Measurements from ENCODE around the gene EGFL8.
"Not testable (repeated sequence)": the region's sequence is repeated elsewhere in the genome, so short reads cannot be mapped to it uniquely, and the experiment has no call there.

The EGFL8 gene

DNA sequence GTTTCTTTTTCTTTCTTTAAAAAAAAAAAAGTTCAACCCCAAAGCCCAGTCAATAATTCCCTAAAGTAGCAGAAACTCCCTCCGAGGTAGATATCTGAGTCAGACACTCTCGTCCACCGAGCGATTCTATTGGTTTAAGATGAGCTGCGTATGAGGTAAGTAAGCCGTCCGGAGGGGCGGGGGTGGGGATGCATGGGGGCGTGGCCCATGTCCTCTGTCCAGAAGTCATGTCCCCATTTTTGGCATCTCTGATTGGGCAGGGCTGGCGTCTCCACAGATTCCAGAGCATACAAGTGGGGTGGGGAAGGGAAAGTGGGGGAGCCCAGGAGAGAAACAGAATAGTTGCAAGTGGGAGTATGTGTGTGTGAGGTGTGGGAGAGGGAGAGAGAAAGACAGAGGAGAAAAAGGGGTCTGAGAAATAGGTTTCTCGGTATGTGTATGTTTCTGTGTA, 21.3 kb downstream of the EGFL8 start:
- DNase-seq = not testable (repeated sequence)

DNA sequence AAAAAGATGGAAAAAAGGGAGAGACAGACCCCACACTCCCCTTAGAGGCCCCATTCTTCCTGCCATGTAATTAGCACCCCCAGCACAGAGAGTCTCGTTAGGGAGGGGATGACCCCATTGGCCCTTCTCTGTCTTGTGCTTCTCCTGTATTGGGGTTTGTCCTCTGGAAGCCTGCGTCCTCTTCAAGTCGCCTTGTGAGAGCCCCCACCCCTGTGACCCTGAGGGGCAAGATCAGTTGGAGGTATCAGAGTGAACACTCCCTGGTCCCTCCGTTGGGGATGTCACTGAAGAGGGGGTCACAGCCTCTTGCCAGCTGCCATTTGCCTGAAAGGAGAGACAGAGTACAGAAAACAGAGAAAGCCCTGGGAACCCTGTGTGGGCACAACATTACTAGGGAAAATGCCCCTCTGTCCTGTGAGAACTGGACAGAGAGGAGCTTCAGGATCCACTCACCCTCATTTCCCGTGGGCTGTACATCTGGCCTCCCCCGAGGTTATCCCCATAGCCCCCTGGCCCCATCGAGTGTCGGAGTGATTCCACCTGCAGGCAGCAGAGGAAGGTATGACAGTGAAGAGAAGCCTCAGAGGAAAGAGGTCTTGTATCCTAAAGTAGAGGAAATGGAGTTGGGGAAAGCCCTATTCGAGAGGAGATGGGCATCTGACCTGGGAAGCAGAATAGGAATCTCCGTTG, 21.9 kb downstream of the EGFL8 start:
- DNase-seq = not testable (repeated sequence)

DNA sequence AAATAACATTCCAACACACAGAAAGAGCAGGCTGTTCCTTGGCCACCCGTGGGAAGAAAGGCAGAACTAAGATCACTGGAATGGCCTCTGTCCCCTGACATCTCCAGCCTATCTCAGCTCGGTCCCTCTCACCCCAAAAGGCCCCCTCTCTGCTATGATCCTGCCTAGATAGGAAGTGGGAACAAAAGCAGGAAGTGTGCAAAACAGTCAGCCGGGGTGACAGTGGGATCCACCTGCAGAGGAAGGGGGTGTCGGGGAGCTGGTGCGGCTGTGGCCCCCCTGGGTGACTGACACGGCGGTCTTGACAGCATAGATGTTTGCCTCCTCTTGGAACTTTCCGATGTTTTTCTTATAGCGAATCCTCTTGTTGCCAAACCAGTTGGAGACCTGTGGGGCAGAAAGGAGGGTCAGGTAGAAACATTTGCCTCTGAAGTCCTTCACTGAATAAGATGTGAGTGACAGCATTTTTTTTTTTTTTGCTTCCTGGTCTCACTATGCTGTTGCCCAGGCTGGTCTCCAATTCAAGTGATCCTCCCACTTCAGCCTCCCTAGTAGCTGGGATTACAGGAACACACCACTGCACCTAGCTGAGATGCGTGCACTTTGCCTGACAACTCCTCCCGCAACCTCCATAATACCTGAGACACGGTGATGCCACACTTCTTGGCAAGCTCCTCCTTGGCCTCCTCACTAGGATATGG, 22.8 kb downstream of the EGFL8 start:
- no peak for DNase-seq

DNA sequence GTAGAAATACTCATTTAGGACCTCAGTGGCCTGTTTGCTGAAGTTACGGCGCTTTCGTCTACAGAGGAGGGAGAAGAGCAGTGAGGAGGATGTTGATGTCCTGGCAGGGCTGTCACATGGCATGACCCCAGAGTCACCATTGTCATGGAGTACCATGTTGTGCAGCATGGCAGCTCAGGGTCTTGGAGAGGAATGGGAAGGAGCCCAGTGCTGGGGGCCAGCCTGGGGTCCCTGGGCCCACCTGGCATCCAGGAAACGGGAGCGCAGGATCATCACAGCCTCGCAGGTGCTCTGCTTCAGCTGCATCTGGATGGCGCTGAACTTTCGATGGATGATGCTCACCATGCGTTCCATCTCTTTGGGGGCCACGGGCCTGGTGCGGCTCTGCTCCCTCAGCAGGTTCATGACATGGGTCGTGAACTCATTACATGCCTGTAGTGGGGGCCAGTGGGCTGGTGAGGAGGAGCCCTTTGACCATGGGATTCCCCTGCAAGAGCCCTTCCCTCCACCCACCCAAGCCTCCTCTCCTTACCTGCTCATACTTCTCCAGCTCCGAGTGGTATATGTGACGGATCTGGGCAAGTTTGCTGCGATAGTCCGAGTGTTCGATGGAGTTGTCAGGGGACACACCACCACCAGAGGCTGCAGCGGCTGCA, 23.5 kb downstream of the EGFL8 start:
- DNase-seq = not testable (repeated sequence)

DNA sequence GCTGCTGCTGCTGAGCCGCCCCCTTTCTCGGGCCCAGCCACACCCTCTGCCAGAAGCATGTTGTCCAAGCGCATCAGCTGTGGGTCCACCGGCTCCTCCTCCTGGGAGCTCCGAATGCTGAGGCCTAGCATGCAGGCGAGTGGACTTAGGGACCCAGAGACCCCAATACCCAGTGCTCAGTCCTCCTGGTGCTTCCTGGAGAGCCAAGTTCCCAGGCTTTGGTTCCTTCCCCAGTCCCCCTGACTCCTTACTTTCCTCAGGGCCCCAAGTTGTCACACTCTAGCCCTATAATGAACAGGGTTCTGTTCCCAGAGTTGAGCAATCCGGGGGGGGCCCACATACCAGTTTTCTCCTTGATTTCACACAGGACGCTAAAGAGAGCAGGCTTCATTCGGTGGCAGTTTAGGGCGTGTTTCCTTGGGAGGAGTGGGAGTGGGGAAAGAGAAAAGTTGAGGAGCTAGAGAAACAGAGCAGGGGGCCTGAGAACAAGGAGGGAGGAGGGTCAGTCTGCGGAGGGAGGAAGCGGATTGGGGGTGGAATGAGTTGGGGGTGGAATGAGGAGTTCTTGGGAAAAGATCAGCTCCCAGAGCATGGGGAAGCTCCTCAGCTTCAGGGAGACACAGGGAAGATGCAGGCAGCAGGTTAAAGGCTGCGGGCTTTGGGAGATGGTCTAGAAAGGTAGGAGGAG, 24.1 kb downstream of the EGFL8 start:
- no peak for DNase-seq

DNA sequence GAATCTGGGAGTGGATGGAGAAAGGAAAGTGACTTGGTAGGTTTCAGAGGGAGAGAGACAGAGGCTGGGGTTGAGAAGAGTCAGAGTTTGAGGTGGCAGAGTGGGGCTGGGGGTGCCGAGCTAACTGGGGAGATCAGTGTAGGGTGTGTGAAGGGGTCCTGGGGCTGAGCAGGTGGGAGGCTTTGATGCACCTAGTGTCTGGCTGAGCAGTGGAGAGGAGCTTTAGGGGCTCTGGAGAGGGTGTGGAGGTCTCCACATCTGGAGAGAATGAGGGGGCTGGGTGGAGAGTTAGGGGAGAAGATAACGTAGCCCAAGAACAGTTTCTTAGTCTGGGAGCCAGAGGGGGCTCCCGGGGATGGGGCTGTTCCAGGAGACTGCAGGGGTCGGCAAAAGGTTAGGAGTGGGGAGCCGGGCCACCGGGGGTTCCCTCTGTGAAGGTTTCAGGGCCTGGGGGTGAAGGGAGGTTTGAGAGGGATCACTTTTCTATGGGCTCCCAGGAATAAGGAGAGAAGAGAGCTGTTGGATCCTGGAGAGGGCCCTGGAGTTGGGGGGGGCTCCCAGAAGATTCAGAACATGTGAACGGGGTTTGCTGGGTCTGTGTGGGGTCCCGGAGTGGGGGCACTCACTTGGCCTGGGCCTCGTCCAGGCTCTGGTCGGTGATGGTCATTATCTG, 24.8 kb downstream of the EGFL8 start:
- no peak for DNase-seq

DNA sequence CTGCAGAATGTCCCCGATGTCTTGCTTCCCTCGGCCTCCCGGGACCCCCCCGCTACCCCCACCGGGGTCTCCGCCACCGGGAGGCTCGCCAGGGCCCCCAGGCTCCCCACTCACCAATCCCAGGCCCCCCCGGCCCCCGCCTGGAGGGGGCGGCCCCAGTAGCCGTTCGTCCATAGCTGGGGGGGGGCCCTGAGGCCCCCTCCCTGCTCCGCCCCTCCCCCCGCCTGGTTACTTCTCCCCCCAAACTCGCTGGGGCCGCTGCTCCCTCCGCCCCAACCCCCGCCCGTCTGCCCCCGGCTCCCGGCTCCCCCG, 25.3 kb downstream of the EGFL8 start:
- no peak for DNase-seq

DNA sequence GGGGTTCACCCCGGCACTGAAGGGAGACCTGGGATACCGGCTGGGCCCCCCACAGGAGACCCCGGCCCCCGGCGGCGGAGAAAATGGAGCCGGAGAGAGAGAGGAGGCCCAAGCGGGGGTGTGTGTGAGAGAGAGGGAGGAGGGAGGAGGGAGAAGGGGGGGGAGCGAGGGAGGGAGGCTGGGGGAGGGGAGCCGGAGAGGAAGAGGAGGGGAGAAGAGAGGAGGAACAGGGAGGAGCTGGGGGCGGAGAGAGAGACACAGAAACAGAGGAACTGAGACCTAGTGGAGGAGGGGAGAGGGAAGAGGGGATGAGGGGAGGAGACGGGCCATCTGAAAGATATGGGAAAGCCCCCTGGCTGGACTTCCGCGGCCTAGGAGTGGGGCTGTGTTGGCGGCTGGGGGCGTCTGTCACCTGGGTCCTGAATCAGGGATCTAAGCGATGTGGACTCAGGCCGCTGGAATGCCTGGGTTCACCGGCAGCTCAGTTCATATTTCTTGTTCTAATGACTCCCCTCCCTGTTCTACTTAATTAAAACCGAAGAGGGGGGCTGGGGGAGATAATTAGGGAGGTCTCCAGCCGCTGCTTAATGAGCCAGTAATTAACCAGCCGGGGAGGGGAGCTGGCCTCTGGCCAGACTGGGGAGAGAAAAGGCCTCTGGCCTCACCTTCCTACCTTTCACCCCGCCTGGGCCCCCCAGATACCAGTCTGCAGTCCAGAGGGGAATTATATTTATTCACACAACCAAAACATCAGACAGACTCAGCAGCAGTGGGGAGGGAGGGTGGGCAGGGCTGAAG, 25.9 kb downstream of the EGFL8 start, which contains the start of gene PBX2:
TSS of gene PBX2 (minus strand) at position 149 of the 798 bp plus-strand sequence. CDS start 287 bp downstream, outside the sequence.
- DNase-seq = peak; percentile 79

DNA sequence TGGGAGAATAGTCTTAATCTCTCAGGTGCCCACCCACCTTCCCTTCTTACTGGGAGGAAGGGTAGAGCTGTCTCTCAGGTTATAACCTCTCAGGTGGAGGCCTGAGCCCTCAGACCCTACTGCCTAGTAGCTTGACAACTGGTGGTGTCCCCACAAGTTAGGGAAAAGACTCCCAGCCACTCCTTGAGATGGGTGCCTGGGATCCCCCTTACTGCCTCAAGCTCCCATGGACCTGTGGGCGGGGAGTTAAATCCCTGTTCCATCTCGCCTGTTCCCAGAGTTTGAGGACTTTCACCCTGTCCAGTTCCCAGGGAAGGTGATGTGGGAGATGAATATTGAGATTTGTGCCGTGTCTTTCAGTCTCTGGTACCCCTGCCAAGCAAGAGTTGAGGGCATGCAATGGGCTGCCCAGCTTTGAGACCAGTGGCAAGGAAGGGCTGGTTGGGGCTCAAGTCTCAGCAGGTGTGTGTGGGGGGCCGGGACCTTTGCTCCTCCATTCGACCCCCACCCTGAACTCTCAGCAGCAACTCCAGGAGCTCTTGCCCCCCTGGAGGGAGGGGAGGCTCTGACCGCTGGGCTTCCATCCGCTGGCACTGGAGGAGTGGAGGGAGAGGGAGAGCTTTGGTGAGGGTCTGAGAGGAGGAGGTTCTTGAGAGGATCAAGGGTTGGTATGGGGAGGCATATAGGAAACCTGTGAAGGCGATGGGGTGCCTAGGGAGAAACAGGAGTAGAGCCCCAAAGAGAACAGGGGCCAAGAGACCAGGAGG, 26.7 kb downstream of the EGFL8 start:
- DNase-seq = no peak

DNA sequence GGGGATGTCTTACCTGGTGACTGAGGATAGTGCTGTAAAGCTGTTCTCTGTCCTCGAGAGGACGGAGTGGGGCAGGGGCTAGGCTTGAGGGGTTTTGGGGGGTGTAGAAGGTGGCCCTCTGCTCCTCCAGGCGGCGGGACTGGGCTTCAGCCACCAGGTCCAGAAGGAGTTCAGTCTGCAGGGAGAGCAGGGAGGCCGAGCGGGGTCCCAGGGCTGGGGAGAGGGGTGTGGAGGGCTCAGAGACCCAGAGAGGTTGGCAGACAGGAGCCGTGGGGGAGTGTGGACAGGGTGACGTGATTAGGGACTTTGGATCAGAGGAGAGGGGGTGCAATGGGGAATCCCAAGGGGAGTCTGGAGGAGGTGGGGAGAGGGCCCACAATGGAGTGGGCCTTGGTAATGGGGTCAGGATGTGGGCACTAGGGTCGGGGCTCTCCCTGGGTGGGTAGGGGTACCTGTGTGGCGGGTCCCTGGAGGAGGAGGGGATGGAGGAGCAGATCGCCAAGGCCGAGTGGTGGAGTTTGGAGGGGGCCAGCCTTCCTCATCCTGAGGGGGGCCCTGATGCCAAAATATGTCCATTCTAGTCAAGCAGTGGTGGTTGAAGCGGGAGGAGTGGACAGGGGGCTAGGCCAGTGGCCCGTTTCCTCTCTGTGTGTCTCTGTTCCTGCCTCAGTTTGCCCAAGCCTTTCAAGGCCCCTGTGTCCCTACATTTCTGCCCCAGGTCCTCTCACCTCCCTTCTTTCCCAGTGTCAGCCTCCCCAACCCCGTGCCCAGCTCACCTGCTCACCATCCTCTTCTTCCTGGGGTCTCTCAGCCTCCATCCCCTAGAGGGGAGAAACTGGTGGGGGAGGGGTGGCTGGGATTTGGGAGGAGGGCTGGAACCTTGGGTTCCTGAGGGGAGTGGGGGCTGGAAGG, 27.6 kb downstream of the EGFL8 start:
- DNase-seq = no peak

DNA sequence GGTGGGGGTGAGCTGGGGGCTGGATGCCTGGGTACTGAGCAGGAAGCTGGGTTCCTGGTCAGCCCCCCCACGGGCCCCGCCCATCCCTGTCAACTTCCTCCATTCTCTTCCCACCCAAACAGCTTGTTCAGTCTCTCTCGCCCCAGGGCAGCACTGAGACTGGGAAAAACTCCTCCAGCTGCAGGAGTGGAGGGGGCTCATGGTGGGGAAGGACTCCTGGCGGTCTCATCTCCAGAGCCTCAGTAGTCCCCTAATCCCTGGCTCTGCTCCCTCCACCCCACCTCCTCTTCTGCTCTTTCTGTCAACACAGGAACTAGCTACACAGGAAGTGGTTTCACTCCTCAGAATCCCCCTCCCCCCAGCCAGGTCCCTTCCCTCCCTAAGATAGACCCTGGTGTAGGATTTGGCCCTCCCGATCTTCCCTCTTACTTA, 28.2 kb downstream of the EGFL8 start, which contains the start of gene GPSM3:
TSS of gene GPSM3 (minus strand) at position 36 of the 432 bp plus-strand sequence. CDS start 130 bp downstream, outside the sequence.
- peak; percentile 63 for DNase-seq

DNA sequence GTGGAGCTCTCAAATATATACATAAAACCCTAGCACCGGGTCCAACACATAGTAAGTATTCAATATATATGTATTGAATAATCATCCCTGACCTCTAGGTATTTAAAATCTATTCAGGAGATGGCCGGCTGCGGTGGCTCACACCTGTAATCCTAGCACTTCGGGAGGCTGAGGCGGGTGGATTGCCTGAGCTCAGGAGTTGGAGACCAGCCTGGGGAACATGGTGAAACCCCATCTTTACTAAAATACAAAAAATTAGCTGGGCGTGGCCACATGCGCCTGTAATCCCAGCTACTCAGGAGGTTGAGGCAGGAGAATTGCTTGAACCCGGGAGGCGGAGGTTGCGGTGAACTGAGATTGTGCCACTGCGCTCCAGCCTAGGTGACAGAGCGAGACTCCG, 28.7 kb downstream of the EGFL8 start:
- not testable (repeated sequence) for DNase-seq

DNA sequence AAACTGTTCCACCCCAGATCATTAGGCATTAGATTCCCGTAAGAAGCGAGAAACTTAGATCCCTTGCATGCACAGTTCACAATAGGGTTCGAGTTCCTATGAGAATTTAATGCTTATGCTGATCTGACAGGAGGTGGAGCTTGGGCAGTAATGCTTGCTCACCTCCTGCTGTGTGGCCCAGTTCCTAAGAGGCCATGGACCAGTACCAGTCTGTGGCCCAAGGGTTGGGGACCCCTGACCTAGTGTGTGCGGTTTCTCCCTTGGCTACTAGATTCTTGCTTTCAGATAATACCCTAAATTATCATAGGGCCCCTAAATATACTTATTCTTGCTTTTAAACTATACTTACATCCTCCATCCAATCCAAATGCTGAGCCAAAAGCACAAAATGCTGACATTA, 30.0 kb downstream of the EGFL8 start:
- DNase-seq = no peak

DNA sequence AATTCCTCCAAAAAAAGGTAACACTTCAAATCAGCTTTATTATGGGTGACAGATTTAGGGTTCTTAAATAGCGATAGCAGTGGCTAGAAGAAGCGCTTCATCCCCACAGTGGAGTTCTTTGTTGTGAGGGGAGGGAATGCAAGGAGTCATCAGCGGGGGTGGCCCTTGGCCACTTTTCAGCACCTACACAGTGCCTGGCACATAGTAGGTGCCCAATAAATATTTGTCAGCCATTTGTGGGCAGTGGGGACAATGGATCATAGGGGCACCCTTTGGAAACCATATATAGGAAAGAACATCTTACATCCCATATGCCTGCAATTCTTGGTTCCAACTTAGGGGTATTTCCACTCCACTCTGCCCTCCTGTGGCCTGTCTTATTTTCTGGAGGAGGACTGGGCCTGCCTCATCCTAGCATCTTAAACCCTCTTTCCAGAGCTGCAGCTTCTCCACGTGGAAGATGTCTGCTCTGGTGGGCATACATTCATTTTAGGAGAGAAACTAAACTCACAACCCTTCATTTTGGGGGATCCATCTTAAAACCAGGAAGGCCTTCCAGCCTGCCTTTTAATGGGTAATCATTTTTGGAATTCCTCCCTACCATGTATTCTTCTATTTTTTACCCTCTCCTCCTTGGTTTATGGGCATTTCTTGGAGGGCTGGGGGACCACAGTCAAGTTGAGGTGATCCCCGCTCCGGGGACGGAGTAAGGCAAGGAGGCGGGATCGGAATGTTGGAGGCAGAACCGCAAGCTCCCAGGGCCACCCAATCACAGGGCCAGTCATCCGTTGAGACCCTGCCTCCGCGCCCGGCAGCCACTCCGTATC, 30.6 kb downstream of the EGFL8 start:
- no peak for DNase-seq

DNA sequence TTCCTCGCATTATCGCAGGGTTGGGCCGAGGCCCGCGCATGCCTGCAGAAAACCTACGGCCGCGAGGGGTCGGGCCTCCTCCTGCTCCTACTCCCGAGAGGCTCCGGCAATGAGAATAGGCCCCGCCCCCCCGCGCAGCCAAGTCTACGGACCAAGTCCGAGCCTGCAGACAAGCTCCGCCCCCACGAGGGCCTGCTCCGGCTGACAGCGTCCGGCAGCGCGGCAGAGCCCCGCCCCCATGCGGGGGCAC, 31.2 kb downstream of the EGFL8 start:
- DNase-seq = peak; percentile 100

DNA sequence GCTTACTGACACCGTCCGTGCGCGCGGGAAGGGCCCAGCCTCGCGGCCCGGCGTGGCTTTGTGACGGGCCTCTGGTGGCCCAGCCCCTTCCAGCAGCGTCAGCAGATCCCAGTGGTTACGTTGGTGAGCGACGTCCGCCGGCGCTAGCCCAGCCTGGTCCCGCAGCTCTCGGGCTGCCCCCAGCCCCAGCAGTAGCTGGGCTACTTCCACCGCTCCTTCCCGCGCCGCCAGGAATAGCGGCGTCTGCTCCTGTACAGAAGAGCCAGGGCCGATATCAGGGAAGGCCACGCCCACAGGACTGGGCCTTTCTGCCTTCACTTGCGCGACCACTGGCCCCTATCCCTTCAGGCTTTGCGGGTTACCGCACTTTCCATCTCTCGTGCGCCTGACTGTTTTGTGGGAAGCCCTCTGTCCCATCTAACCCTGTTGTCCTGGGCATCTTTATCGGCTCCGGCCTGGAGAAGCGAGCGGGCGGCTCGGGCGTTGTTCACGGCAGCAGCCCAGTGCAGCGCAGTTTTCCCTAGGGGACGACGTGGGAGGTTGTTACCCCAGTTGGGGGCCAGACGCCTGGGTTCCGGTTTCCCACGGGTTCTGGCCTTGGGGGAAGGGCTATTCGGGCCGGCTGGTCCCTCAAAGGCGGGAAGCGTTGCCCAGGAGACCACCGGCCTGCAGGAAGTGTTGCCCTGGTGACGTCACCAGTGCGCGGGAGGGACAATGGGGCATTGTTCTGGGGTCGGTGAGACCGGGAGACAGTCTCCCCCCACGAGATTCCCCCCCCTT, 31.7 kb downstream of the EGFL8 start:
- DNase-seq = peak; percentile 55

DNA sequence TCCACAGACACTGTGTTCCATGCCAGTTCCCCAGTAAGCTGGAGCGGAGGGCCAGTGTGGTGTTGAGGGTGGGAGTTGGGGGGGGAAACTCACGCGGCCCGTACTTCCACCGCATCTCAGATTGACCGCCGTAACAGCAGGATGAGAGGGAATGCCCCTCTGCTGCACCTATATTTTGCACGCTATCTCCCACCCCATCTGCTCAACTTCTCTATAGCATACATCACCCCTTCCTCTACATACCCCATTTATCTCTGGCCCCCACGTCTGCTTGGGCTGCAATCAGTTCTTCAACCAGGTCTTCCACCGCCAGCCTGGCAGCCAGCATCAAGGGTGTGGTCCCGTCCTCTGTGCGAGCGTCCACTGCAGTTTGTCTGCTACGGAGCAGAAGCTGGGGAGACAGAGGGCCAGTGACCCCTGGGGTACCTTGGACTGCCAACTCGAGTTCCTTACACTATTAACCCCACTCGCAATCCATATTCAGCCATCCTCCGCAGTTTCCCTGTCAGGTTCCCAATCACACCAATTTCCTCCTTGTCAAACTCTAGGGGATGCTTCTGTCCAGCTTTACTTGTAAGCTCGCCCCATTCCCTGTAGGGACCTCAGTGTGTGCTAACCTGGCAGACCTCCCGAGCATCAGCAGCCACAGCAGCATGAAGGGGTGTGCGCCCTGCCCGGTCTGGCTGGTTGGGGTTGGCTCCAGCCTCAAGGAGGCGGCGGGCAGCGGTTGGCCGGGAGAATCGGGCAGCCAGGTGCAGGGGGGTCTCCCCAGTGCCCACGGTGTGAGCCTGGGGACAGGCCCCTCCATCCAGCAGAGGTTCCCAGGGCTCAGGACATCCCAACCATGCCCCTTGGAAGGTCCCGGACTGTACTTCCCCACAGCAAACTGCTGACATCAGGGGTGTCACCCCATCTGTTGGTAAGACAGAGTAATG, 32.6 kb downstream of the EGFL8 start:
- DNase-seq = no peak

Measured in activated gamma-delta T cell treated with Interleukin-2 at 50 U/mL for 16 hours (primary cell).